Measurements from ENCODE around the gene APBA1. TPM values are rescaled to one million over a fixed set of nuclear protein-coding genes. Genes with fewer than 3 reads are reported as not detected.

The APBA1 gene
- total and polyA plus RNA-seq, 11 donors, result 0.61 to 6.2 (median 2.2) TPM

DNA sequence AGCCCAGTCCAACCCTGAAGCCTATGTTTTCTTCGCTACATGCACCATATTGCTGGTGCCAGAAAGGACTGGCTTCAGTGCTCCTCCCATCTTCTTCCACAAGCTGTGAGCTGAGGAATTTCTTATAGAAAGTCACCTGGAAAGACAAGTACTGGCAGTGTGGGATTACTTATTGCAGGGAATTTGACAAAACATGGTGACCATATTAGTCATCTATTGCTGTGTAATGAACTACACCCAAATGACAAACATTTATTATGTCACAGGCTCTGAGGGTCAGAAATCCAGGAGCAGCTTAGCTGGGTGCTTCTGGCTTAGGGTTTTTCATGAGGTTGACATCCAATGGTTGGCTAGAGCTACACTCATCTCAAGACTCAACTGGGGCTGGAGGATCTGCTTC lies 271.7 kb downstream of the APBA1 start:
- DNase-seq (no peak), ATAC-seq (no peak)
- intact Hi-C loops (cut with DNase I), result no loop called here
- Histone ChIP-seq H3K27ac (no peak overlapping the region), H3K9me3 (no peaks in the 10 kb centered on the region), H3K4me3 (no peak overlapping the region), H3K36me3 (no peaks in the 10 kb centered on the region), H3K27me3 (no peaks in the 10 kb centered on the region), H3K4me1 (peaks cover 0 to 12% (median 0%) of the 10 kb centered on the region in 12 donors)
- TF ChIP-seq POLR2A (IDR thresholded peaks at IDR 0.05) (no peak), CTCF (IDR thresholded peaks at IDR 0.05) (no peak)
- 85 to 96% (median 96%) methylated on average over 1 of the region's 1 CpG for WGBS, 4 donors

DNA sequence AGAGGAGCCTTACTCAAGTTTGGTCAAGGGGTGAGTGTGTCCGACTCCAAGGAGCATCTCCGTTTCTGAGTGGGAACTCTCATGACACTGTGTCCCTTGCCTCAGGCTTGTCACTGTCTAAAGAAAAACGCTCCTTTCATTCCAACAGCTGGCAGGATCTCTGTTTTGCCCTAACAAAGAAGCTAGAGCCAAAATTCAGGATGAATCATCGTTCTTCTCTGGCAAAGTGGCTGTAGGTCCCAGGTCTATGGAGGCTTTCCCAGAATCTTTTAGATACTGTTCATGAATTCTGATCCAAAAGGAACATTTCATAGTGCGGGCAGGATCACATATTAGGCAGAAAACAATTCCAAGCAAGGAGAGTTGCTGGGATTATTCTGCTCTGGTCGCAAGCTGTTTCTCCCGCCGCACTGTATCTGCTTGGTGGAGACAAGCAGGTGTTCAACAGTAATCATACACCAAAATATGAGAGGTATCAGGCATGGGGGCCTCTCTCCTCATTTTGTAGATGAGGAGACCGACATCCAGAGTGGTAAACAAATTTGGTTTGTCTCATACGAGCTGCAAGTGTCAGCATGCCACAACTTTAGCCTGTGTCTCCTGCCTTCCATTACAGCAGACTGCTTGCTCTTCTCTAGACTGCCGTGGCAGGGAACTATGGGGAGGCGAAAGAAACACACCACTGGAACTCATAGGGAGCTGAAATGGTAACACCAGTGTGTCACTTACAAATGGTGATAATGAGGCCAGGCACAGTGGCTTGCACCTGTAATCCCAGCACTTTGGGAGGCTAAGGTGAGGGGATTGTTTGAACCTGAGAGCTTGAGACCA lies 274.6 kb downstream of the APBA1 start:
- intact Hi-C loops (cut with DNase I), result loop anchor here in 2 of 10 donors (10.0 kb wide), 2 partner anchors 73 to 183 kb away; partner anchors contain the start of gene ENTREP1 (in 1 of the 2)
- Histone ChIP-seq H3K27ac (peak overlapping the region; percentile 47 to 84 (median 67)), H3K27me3 (no peaks in the 10 kb centered on the region), H3K4me3 (peak overlapping the region in 1 of 12 donors; percentile 3), H3K9me3 (no peaks in the 10 kb centered on the region), H3K4me1 (peaks cover 0 to 24% (median 13%) of the 10 kb centered on the region in 12 donors), H3K36me3 (no peaks in the 10 kb centered on the region)
- TF ChIP-seq POLR2A (IDR thresholded peaks at IDR 0.05), result no peak
- no peak for TF ChIP-seq CTCF (IDR thresholded peaks at IDR 0.05)
- 33 to 48% (median 44%) methylated on average over 12 of the region's 12 CpGs for WGBS, 4 donors
- ATAC-seq, result peak; percentile 17 to 52 (median 39)
- no peak for DNase-seq

- no peak for DNase-seq
- Histone ChIP-seq H3K4me1 (peaks cover 0 to 32% (median 19%) of the 10 kb centered on the region in 12 donors), H3K27me3 (no peaks in the 10 kb centered on the region), H3K4me3 (no peak overlapping the region), H3K27ac (peak overlapping the region; percentile 29 to 84 (median 67)), H3K36me3 (no peaks in the 10 kb centered on the region), H3K9me3 (no peaks in the 10 kb centered on the region)
- no peak for ATAC-seq
- 79 to 88% (median 81%) methylated on average over 2 of the region's 2 CpGs for WGBS, 4 donors
- intact Hi-C loops (cut with DNase I), result loop anchor here in 2 of 10 donors (10.0 kb wide), 2 partner anchors 72 to 182 kb away; partner anchors contain the start of gene ENTREP1 (in 1 of the 2)
- TF ChIP-seq POLR2A (IDR thresholded peaks at IDR 0.05) (no peak), CTCF (IDR thresholded peaks at IDR 0.05) (no peak)
Measured at GRCh38 chr9:69396759-69397158, 275.4 kb downstream of the APBA1 start.

DNA sequence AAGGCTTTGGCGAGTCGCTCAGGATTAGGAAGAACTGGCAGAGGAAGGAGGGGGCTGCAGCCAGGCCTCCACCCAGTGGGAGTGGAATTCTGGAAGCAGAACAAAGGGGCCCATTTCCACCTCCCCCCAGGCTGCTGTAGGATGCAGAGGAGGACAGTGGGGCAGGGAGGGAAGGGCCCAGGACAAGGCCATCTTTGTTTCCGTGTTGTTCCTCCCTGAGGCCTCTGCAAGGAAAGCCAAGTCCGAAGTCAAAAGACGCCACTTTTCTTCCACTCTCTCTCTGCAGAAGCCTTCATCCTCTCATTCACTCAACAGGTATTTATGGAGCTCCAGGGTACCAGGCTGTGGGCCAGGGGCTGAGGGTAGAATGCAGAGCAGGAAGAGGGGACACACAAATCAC lies 276.5 kb downstream of the APBA1 start:
- Histone ChIP-seq H3K9me3 (no peaks in the 10 kb centered on the region), H3K4me1 (peaks cover 0 to 41% (median 26%) of the 10 kb centered on the region in 12 donors), H3K4me3 (no peak overlapping the region), H3K36me3 (no peaks in the 10 kb centered on the region), H3K27ac (peak overlapping the region in 1 of 12 donors; percentile 8), H3K27me3 (no peaks in the 10 kb centered on the region)
- DNase-seq, result no peak
- TF ChIP-seq CTCF (IDR thresholded peaks at IDR 0.05), result no peak
- TF ChIP-seq POLR2A (IDR thresholded peaks at IDR 0.05), result no peak
- ATAC-seq, result no peak
- intact Hi-C loops (cut with DNase I), result loop anchor here in 2 of 10 donors (10.0 kb wide), 2 partner anchors 71 to 181 kb away; partner anchors contain the start of gene ENTREP1 (in 1 of the 2)
- 72 to 81% (median 77%) methylated on average over 5 of the region's 5 CpGs for WGBS, 4 donors

Data from heart left ventricle (tissue), 16 donors.